Nephron progenitor cell (in vitro differentiated cells): ENCODE results near the gene PCSK2.

Experiments
- DNase-seq: peaks from one replicate; pipeline ENCODE4 v3.0.0; 2021
- H3K27ac Mint-ChIP-seq: 2 replicates; pipeline ENCODE4 v1.8.0; 2021; ENCODE audit warnings: mild to moderate bottlenecking, moderate library complexity, mixed read lengths
- H3K27me3 Mint-ChIP-seq: 2 replicates; pipeline ENCODE4 v1.8.0; 2021; ENCODE audit warnings: mild to moderate bottlenecking, low read depth, mixed read lengths; ENCODE audit not compliant: poor library complexity
- H3K36me3 Mint-ChIP-seq: 2 replicates; pipeline ENCODE4 v1.8.0; 2021; ENCODE audit warnings: low read depth, mixed read lengths
- H3K4me1 Mint-ChIP-seq: 2 replicates; pipeline ENCODE4 v1.8.0; 2021; ENCODE audit warnings: mixed read lengths
- H3K4me3 Mint-ChIP-seq: 2 replicates; pipeline ENCODE4 v1.8.0; 2021; ENCODE audit warnings: mild to moderate bottlenecking, moderate library complexity, mixed read lengths
- H3K9me3 Mint-ChIP-seq: 2 replicates; pipeline ENCODE4 v1.8.0; 2021; ENCODE audit warnings: mild to moderate bottlenecking, moderate library complexity, mixed read lengths
- CTCF ChIP-seq: fragments of 200-600 bp; sonication (generic); IDR thresholded peaks from 2 replicates; pipeline ENCODE4 v1.5.0; 2021; ENCODE audit warnings: antibody characterized with exemption

Gene PCSK2

GRCh38 chr20:17314264-17314663, 87.4 kb downstream of the PCSK2 start:
- Mint-ChIP-seq H3K27me3 (peaks cover 4% of the 10 kb centered on the region), H3K27ac (no peak overlapping the region), H3K9me3 (no peaks in the 10 kb centered on the region), H3K36me3 (no peaks in the 10 kb centered on the region), H3K4me3 (no peak overlapping the region), H3K4me1 (peaks cover 7% of the 10 kb centered on the region)
- TF ChIP-seq CTCF = no peak
- DNase-seq = no peak

GRCh38 chr20:17315407-17316231, 88.8 kb downstream of the PCSK2 start:
- Mint-ChIP-seq H3K27me3 (peaks cover 4% of the 10 kb centered on the region), H3K9me3 (no peaks in the 10 kb centered on the region), H3K36me3 (no peaks in the 10 kb centered on the region), H3K4me3 (no peak overlapping the region), H3K4me1 (peaks cover 7% of the 10 kb centered on the region), H3K27ac (no peak overlapping the region)
- no peak for TF ChIP-seq CTCF
- no peak for DNase-seq

- Mint-ChIP-seq H3K27me3 (peaks cover 4% of the 10 kb centered on the region), H3K4me3 (no peak overlapping the region), H3K36me3 (no peaks in the 10 kb centered on the region), H3K9me3 (no peaks in the 10 kb centered on the region), H3K27ac (no peak overlapping the region), H3K4me1 (peaks cover 7% of the 10 kb centered on the region)
- DNase-seq = no peak
- TF ChIP-seq CTCF = no peak
Observed at GRCh38 chr20:17316316-17317038, 89.6 kb downstream of the PCSK2 start.

DNA sequence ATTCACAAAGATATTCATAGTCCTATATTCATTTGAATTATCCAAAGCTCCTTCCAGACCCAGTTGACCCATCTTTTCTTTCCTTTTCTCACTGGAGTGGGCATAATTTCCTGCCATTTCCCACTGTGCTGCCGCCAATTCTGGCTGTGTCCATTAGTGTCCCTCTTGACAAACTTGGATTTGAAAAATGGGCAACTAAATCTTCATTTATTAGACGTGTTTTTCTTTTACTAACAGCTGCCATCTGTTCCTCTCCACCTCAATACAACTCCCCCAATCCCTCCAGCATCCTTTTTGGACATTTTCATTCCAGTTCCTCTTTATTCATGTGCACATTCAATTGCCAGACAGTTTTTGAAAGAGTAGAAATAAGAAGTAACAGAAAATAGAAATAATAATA, 90.5 kb downstream of the PCSK2 start:
- H3K27ac Mint-ChIP-seq = no peak overlapping the region
- H3K4me3 Mint-ChIP-seq = no peak overlapping the region
- peaks cover 4% of the 10 kb centered on the region for H3K27me3 Mint-ChIP-seq
- no peaks in the 10 kb centered on the region for H3K36me3 Mint-ChIP-seq
- no peak for DNase-seq
- H3K4me1 Mint-ChIP-seq = peaks cover 7% of the 10 kb centered on the region
- no peaks in the 10 kb centered on the region for H3K9me3 Mint-ChIP-seq
- TF ChIP-seq CTCF = no peak

GRCh38 chr20:17320456-17320855, 93.6 kb downstream of the PCSK2 start:
- Mint-ChIP-seq H3K4me3 (no peak overlapping the region), H3K4me1 (no peaks in the 10 kb centered on the region), H3K36me3 (no peaks in the 10 kb centered on the region), H3K9me3 (no peaks in the 10 kb centered on the region), H3K27me3 (peaks cover 9% of the 10 kb centered on the region), H3K27ac (no peak overlapping the region)
- no peak for DNase-seq
- no peak for TF ChIP-seq CTCF
